Stimulated activated CD8-positive, alpha-beta memory T cell treated with anti-CD3 and anti-CD28 coated beads, Interleukin-12 subunit alpha, Interleukin-12 subunit beta, amount 100 ng/mL, for 4 hours (primary cell): ENCODE results near the gene PKP4.
"Not testable (repeated sequence)": the region's sequence is repeated elsewhere in the genome, so short reads cannot be mapped to it uniquely, and the experiment has no call there.

Source experiments
- DNase-seq: peaks from one replicate; pipeline ENCODE4 v3.0.0-alpha.2; 2020; ENCODE audit warnings: low read depth

PKP4 gene

GRCh38 chr2:158464426-158465281 is 7.9 kb downstream of the PKP4 start:
- DNase-seq = no peak

- no peak for DNase-seq
Measured at GRCh38 chr2:158467248-158467647, 10.5 kb downstream of the PKP4 start.

- DNase-seq = not testable (repeated sequence)
Measured at GRCh38 chr2:158472829-158473228, 16.1 kb downstream of the PKP4 start.

- not testable (repeated sequence) for DNase-seq
Measured at GRCh38 chr2:158473300-158473699, 16.5 kb downstream of the PKP4 start.

GRCh38 chr2:158473719-158474392 is 17.1 kb downstream of the PKP4 start:
- no peak for DNase-seq

GRCh38 chr2:158474526-158475011 is 17.8 kb downstream of the PKP4 start:
- not testable (repeated sequence) for DNase-seq

GRCh38 chr2:158477202-158477601 is 20.4 kb downstream of the PKP4 start:
- no peak for DNase-seq

- DNase-seq = no peak
Measured at GRCh38 chr2:158478237-158478636, 21.5 kb downstream of the PKP4 start.

- no peak for DNase-seq
Measured at GRCh38 chr2:158478816-158479215, 22.1 kb downstream of the PKP4 start.

GRCh38 chr2:158481116-158481515 is 24.4 kb downstream of the PKP4 start:
- no peak for DNase-seq

- DNase-seq = no peak
Measured at GRCh38 chr2:158482594-158482993, 25.8 kb downstream of the PKP4 start.

GRCh38 chr2:158484892-158485556 is 28.3 kb downstream of the PKP4 start:
- no peak for DNase-seq

- no peak for DNase-seq
Measured at GRCh38 chr2:158486150-158486969, 29.6 kb downstream of the PKP4 start.

- DNase-seq = no peak
Measured at GRCh38 chr2:158486970-158487325, 30.2 kb downstream of the PKP4 start.

GRCh38 chr2:158487419-158487818 is 30.7 kb downstream of the PKP4 start:
- DNase-seq = no peak

GRCh38 chr2:158488442-158489216 is 31.9 kb downstream of the PKP4 start:
- no peak for DNase-seq

- DNase-seq = no peak
Measured at GRCh38 chr2:158489366-158490112, 32.8 kb downstream of the PKP4 start.

GRCh38 chr2:158491072-158491471 is 34.3 kb downstream of the PKP4 start:
- DNase-seq = no peak

GRCh38 chr2:158493458-158493857 is 36.7 kb downstream of the PKP4 start:
- no peak for DNase-seq

GRCh38 chr2:158495175-158495574 is 38.4 kb downstream of the PKP4 start:
- DNase-seq = no peak
